ENCODE results near the gene IL22RA2. TPM values are rescaled to one million over a fixed set of nuclear protein-coding genes. Genes with fewer than 3 reads are reported as not detected.
"Not testable (repeated sequence)": the region's sequence is repeated elsewhere in the genome, so short reads cannot be mapped to it uniquely, and the experiment has no call there.

IL22RA2 gene
- total RNA-seq, 4 donors from 2014 or later: not detected

DNA sequence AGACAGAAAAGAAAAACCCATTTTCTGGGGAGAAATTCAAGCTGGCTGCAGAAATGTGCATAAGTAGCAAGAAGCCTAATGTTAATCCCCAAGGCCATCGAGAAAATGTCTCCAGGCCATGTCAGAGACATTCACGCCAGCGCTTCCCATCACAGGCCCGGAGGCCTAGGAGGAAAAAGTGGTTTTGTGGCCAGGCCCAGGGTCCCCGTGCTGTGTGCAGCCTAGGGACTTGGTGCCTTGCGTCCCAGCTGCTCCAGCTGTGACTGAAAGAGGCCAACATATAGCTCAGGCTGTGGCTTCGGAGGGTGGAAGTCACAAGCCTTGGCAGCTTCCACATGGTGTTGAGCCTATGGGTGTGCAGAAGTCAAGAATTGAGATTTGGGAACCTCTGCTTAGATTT lies 34.8 kb upstream of the IL22RA2 start:
- H3K4me3 ChIP-seq: no peak overlapping the region
- peaks cover 2 to 28% of the 10 kb centered on the region in 2 donors for H3K36me3 ChIP-seq
- H3K27me3 ChIP-seq: no peaks in the 10 kb centered on the region
- TF ChIP-seq CTCF (IDR thresholded peaks at IDR 0.05 in 4 of 5, conservative IDR thresholded peaks at IDR 0.05 in 1 of 5): no peak
- TF ChIP-seq POLR2A (IDR thresholded peaks at IDR 0.05): no peak
- no peak for ATAC-seq
- peaks cover 49 to 52% of the 10 kb centered on the region in 2 donors for H3K4me1 ChIP-seq
- H3K9me3 ChIP-seq: no peaks in the 10 kb centered on the region
- no peak overlapping the region for H3K27ac ChIP-seq
- in situ Hi-C loops (cut with MboI; ENCODE audit: low sequenced_read_pairs in 4 of 4) (loop anchor here in 3 of 4 donors (25.0 kb wide), 1 partner anchor 921 kb away; the partner anchor contains the start of gene BCLAF1 (in 3 of the 3)), intact Hi-C loops (cut with DNase I; ENCODE audit: low total_unique reads) (no loop called here)
- no peak for DNase-seq

DNA sequence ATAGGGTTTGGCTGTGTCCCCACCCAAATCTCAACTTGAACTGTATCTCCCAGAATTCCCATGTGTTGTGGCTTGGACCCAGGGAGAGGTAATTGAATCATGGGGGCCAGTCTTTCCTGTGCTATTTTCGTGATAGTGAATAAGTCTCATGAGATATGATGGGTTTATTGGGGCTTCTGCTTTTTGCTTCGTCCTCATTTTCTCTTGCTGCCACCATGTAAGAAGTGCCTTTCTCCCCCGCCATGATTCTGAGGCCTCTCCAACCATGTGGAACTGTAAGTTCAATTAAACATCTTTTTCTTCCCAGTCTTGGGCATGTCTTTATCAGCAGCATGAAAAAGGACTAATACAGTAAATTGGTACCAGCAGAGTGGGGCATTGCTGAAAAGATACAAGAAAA lies 34.0 kb upstream of the IL22RA2 start:
- H3K27ac ChIP-seq: peak overlapping the region in 1 of 4 donors; percentile 25
- intact Hi-C loops (cut with DNase I; ENCODE audit: low total_unique reads); ATAC-seq; H3K9me3 ChIP-seq; H3K4me3 ChIP-seq; H3K27me3 ChIP-seq; DNase-seq: not testable (repeated sequence)
- H3K36me3 ChIP-seq: peaks cover 2 to 36% of the 10 kb centered on the region in 2 donors
- in situ Hi-C loops (cut with MboI; ENCODE audit: low sequenced_read_pairs in 4 of 4): loop anchor here in 3 of 4 donors (25.0 kb wide), 1 partner anchor 920 kb away; the partner anchor contains the start of gene BCLAF1 (in 3 of the 3)
- H3K4me1 ChIP-seq: peaks cover 40 to 45% of the 10 kb centered on the region in 2 donors

DNA sequence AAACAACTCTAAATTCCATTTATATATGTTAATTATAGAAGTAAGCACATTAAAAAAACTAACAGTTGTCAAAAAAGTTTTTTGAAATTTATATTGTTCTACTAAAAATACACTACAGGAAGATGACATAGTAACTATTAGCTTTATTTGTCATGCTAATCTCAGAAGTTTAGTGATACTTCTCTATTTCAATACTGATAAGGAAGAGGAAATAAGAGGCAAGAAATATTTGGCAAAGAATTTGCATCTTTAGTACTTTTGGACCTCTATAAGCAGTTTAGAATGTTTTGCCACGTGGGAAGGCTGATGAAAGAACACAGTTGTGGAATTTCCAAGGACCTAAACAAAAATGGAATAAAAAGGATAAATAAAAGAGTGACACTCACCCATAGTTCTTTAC lies 33.1 kb upstream of the IL22RA2 start:
- Histone ChIP-seq H3K36me3 (peaks cover 2 to 44% of the 10 kb centered on the region in 2 donors), H3K27ac (no peak overlapping the region), H3K27me3 (no peaks in the 10 kb centered on the region), H3K4me1 (peaks cover 32 to 36% of the 10 kb centered on the region in 2 donors), H3K9me3 (no peaks in the 10 kb centered on the region), H3K4me3 (no peak overlapping the region)
- no peak for DNase-seq
- in situ Hi-C loops (cut with MboI; ENCODE audit: low sequenced_read_pairs in 4 of 4): loop anchor here in 3 of 4 donors (25.0 kb wide), 1 partner anchor 919 kb away; the partner anchor contains the start of gene BCLAF1 (in 3 of the 3)
- no peak for ATAC-seq
- TF ChIP-seq CTCF (IDR thresholded peaks at IDR 0.05 in 4 of 5, conservative IDR thresholded peaks at IDR 0.05 in 1 of 5) (no peak), POLR2A (IDR thresholded peaks at IDR 0.05) (no peak)
- intact Hi-C loops (cut with DNase I; ENCODE audit: low total_unique reads): no loop called here

- no peak for DNase-seq
- intact Hi-C loops (cut with DNase I; ENCODE audit: low total_unique reads): no loop called here
- TF ChIP-seq POLR2A (IDR thresholded peaks at IDR 0.05) (no peak), CTCF (IDR thresholded peaks at IDR 0.05 in 4 of 5, conservative IDR thresholded peaks at IDR 0.05 in 1 of 5) (no peak)
- Histone ChIP-seq H3K4me1 (peaks cover 13 to 15% of the 10 kb centered on the region in 2 donors), H3K36me3 (peaks cover 2 to 73% of the 10 kb centered on the region in 2 donors), H3K27me3 (no peaks in the 10 kb centered on the region), H3K9me3 (no peaks in the 10 kb centered on the region), H3K4me3 (no peak overlapping the region), H3K27ac (no peak overlapping the region)
- ATAC-seq: no peak
- in situ Hi-C loops (cut with MboI; ENCODE audit: low sequenced_read_pairs in 4 of 4): loop anchor here in 3 of 4 donors (25.0 kb wide), 1 partner anchor 916 kb away; the partner anchor contains the start of gene BCLAF1 (in 3 of the 3)
Observed at GRCh38 chr6:137203256-137203655, 29.8 kb upstream of the IL22RA2 start.

DNA sequence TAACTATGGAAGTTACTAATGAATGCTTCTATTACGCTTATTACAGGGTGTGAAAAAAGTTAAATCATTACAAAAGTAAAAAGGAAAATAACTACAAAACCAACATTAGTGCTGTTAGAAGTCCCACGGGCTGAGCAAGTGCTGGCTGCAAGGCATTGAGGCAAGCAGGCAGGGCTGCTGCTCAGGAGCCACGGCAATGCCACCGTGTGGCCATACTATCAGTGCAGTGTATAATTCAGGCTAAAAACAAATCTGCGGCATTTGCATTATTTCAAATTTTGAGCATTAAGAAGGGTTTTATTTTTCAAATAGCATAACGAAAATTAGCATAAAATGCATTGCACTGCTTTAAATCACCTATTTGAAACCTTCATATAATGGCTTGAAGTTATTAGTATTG lies 28.6 kb upstream of the IL22RA2 start:
- TF ChIP-seq CTCF (IDR thresholded peaks at IDR 0.05 in 4 of 5, conservative IDR thresholded peaks at IDR 0.05 in 1 of 5) (peak in 1 of 5 experiments; percentile 24), POLR2A (IDR thresholded peaks at IDR 0.05) (no peak)
- Histone ChIP-seq H3K4me1 (peaks cover 4% of the 10 kb centered on the region in 2 donors), H3K36me3 (peaks cover 2 to 85% of the 10 kb centered on the region in 2 donors), H3K27ac (no peak overlapping the region), H3K9me3 (no peaks in the 10 kb centered on the region), H3K4me3 (no peak overlapping the region), H3K27me3 (no peaks in the 10 kb centered on the region)
- intact Hi-C loops (cut with DNase I; ENCODE audit: low total_unique reads) (no loop called here), in situ Hi-C loops (cut with MboI; ENCODE audit: low sequenced_read_pairs in 4 of 4) (loop anchor here in 3 of 4 donors (25.0 kb wide), 1 partner anchor 915 kb away; the partner anchor contains the start of gene BCLAF1 (in 3 of the 3))
- no peak for ATAC-seq
- no peak for DNase-seq

Measured in gastrocnemius medialis (tissue), 4 donors.